Spinal cord (tissue), 10 donors: Measurements from ENCODE around the gene PSKH1. TPM values are rescaled to one million over a fixed set of nuclear protein-coding genes. Genes with fewer than 3 reads are reported as not detected.
"Not testable (repeated sequence)": the region's sequence is repeated elsewhere in the genome, so short reads cannot be mapped to it uniquely, and the experiment has no call there.

ENCODE experiments used
- DNase-seq, 6 donors: peaks; one replicate each; pipeline versions ENCODE4 v3.0.0 to v3.0.0-alpha.2; 2013 to 2015; ENCODE audit warnings: low spot score in 6 of 6, low read depth in 4 of 6
- H3K27ac ChIP-seq: one replicate; pipeline ENCODE4 v1.5.1; 2013; ENCODE audit warnings: low read depth, low read length, control low read depth
- H3K27me3 ChIP-seq: one replicate; pipeline ENCODE4 v1.6.1; 2013; ENCODE audit warnings: low read length; ENCODE audit not compliant: control insufficient read depth, insufficient read depth
- H3K36me3 ChIP-seq: one replicate; pipeline ENCODE4 v1.6.1; 2013; ENCODE audit warnings: low read length; ENCODE audit not compliant: control insufficient read depth, insufficient read depth
- H3K4me1 ChIP-seq: one replicate; pipeline ENCODE4 v1.6.1; 2013; ENCODE audit warnings: low read length; ENCODE audit not compliant: control insufficient read depth, insufficient read depth
- H3K4me3 ChIP-seq: one replicate; pipeline ENCODE4 v1.5.1; 2013; ENCODE audit warnings: low read depth, low read length, control low read depth
- H3K9me3 ChIP-seq: one replicate; pipeline ENCODE4 v1.6.1; 2013; ENCODE audit warnings: low read length; ENCODE audit not compliant: control insufficient read depth, insufficient read depth
- WGBS: methylation state at CpG from one replicate; pipeline ENCODE4 v1.1.5; 2013; ENCODE audit warnings: missing lambda C conversion rate; ENCODE audit not compliant: insufficient coverage; 5-methylcytosine and 5-hydroxymethylcytosine counted together
- polyA plus RNA-seq, 2 donors: library from polyadenylated mRNA; unstranded; fragments of 120-200 nt; gene quantifications; one replicate each; pipeline ENCODE4 v1.2.1, GENCODE V29; 2013; ENCODE audit not compliant: insufficient read length in 2 of 2
- total RNA-seq, 2 donors: library from RNA; depleted of rRNA in 1 of 2; stranded (reverse); fragments of 120-200 nt in 1 of 2; fragments of >200 nt in 1 of 2; gene quantifications; one replicate each; pipeline versions ENCODE4 v1.2.3 to v1.2.4, GENCODE V29; 2013 to 2014
- donor health status: healthy.

PSKH1 gene
- total and polyA plus RNA-seq, 4 donors = 8.7 to 31.7 (median 25.0) TPM

DNA sequence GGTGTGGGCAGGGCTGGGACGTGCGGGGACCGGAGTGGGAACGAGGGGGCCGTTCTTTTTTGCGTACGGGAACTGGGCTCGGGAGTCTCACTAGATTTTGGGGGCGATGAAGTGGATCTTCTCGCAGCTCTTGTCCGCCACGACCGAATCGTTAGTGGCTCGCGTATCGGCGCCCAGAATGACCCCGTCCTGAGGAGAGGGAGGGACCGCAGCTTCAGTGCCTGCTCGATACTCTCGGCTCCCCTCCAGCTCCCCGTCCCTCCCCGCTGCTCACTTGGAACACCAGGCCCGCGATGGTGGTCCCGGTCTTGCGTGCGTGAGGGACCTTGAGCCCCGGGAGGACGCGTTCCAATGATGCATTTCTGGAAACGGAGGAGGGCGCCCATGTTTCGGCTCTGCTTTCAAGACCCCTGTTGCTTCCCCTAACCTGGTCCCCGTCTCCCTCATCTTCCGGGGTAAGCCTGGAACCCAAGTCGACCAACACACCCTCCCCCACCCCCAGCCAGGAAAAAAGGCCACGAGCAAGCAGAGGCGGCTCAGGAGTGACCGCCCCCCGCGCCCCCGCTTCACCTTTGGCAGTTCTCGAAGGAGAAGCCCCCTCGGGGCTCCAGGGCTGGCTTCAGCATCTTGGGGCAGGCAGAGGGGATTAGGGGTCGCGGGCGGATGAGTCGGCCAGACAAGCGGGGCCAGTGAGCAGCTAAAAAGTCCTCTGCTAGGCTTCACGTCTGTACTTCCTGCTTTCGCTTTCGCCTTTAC, 43.2 kb downstream of the PSKH1 start, which contains the start of gene PSMB10:
Gene PSMB10, minus strand, starts transcription at position 727 of the 756 bp plus-strand sequence. Its CDS starts 101 bp downstream, at position 626.
- Histone ChIP-seq H3K4me1 (peaks cover 32% of the 10 kb centered on the region), H3K27ac (peak within 1 kb of the TSS; percentile 96), H3K9me3 (no peaks in the 10 kb centered on the region), H3K36me3 (peaks cover 46% of the 10 kb centered on the region), H3K4me3 (peak within 1 kb of the TSS; percentile 97), H3K27me3 (no peaks in the 10 kb centered on the region)
- under 1% methylated on average over 54 of the region's 54 CpGs for WGBS
- peak in 3 of 6 donors; percentile 38 to 84 (median 79) for DNase-seq

GRCh38 chr16:67936880-67937605, 44.0 kb downstream of the PSKH1 start:
- H3K4me3 ChIP-seq = peak overlapping the region; percentile 97
- H3K27ac ChIP-seq = peak overlapping the region; percentile 96
- no peaks in the 10 kb centered on the region for H3K9me3 ChIP-seq
- peaks cover 46% of the 10 kb centered on the region for H3K36me3 ChIP-seq
- peak in 1 of 6 donors; percentile 56 for DNase-seq
- H3K27me3 ChIP-seq = no peaks in the 10 kb centered on the region
- 58% methylated on average over 5 of the region's 6 CpGs for WGBS
- peaks cover 32% of the 10 kb centered on the region for H3K4me1 ChIP-seq

GRCh38 chr16:67937713-67938112, 44.7 kb downstream of the PSKH1 start:
- H3K36me3 ChIP-seq = peaks cover 47% of the 10 kb centered on the region
- not testable (repeated sequence) for H3K4me3 ChIP-seq, H3K27me3 ChIP-seq, H3K9me3 ChIP-seq, DNase-seq, H3K27ac ChIP-seq
- WGBS = 100% methylated on average over 2 of the region's 5 CpGs
- H3K4me1 ChIP-seq = peaks cover 38% of the 10 kb centered on the region

- Histone ChIP-seq H3K36me3 (peaks cover 56% of the 10 kb centered on the region), H3K27me3 (no peaks in the 10 kb centered on the region), H3K27ac (no peak overlapping the region), H3K4me3 (no peak overlapping the region), H3K9me3 (no peaks in the 10 kb centered on the region), H3K4me1 (peaks cover 44% of the 10 kb centered on the region)
- DNase-seq = no peak
- 89% methylated on average over 33 of the region's 33 CpGs for WGBS
Measured at GRCh38 chr16:67939507-67940445, 46.7 kb downstream of the PSKH1 start.

DNA sequence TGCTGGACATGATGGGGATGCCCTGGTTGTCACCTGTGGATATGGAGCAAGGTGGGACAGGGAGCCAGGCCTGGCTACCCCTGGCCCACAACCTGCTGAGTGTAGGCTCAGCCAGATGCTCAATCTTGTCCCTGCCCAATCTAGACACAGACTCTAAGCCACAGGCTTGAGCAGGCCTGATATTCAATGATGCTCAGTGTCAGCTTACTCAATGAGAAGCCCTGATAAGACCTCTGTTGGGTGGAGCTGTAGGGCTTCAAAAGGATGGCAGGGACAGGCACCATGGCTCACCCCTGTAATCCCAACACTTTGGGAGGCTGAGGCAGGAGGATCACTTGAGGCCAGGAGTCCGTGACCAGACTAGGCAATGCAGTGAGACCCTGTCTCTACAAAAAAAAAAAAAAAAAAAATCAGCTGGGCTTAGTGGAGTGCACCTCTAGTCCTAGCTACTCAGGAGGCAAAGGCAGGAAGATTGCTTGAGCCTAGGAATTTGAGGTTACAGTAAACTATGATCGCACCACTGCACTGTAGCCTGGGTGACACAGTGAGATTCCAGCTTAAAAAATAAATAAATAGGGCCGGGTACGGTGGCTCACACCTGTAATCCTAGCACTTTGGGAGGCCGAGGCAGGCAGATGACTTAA, 47.5 kb downstream of the PSKH1 start:
- H3K36me3 ChIP-seq = peaks cover 63% of the 10 kb centered on the region
- 90% methylated on average over 4 of the region's 5 CpGs for WGBS
- H3K27me3 ChIP-seq = no peaks in the 10 kb centered on the region
- no peak overlapping the region for H3K27ac ChIP-seq
- H3K9me3 ChIP-seq = no peaks in the 10 kb centered on the region
- no peak overlapping the region for H3K4me3 ChIP-seq
- peaks cover 45% of the 10 kb centered on the region for H3K4me1 ChIP-seq
- no peak for DNase-seq

DNA sequence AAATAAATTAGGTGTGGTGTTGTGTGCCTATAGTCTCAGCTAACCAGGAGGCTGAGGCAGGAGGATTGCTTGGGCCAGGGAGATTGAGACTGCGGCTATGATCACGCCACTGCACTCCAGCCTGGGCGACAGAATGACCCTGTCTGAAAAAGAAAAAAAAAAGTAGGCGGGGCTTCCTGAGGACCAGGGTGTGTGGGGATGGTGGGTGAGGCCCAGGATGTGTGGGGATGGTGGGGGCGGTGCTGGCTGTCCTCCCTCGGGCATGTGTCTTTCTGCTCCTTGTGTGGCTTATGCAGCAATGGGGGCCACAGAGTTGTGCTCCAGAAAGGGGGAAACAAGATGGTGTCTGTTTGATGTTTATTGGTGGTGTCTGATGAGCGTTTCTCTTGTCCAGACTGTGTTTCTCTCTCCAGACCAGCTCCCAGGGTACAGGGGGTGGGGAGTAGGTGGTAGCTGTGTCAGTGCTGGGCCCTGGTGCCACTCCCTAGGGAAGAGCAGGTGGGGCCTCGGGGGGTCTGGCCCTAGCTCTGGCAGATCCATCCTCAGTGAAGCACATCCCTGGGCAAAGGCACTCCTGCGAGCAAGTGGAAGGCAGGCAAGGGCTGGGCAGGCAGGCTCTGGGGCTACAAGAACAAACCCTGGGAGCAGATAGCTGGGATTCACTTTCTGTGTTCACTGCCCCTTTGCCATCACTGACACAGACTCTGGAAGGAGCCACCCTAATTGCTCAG, 48.6 kb downstream of the PSKH1 start:
- Histone ChIP-seq H3K27ac (no peak overlapping the region), H3K36me3 (peaks cover 74% of the 10 kb centered on the region), H3K27me3 (no peaks in the 10 kb centered on the region), H3K9me3 (no peaks in the 10 kb centered on the region), H3K4me3 (no peak overlapping the region), H3K4me1 (peaks cover 54% of the 10 kb centered on the region)
- DNase-seq = no peak
- 88% methylated on average over 9 of the region's 9 CpGs for WGBS

GRCh38 chr16:67942200-67942509, 49.1 kb downstream of the PSKH1 start:
- Histone ChIP-seq H3K36me3 (peaks cover 79% of the 10 kb centered on the region), H3K27ac (no peak overlapping the region), H3K9me3 (no peaks in the 10 kb centered on the region), H3K27me3 (no peaks in the 10 kb centered on the region), H3K4me3 (no peak overlapping the region), H3K4me1 (peaks cover 54% of the 10 kb centered on the region)
- 76% methylated on average over 6 of the region's 6 CpGs for WGBS
- DNase-seq = peak in 1 of 6 donors; percentile 32

- Histone ChIP-seq H3K36me3 (peaks cover 84% of the 10 kb centered on the region), H3K9me3 (no peaks in the 10 kb centered on the region), H3K4me3 (no peak overlapping the region), H3K27me3 (no peaks in the 10 kb centered on the region), H3K27ac (no peak overlapping the region), H3K4me1 (peaks cover 55% of the 10 kb centered on the region)
- no peak for DNase-seq
- WGBS = 88% methylated on average over 27 of the region's 27 CpGs
Measured at GRCh38 chr16:67942510-67943255, 49.6 kb downstream of the PSKH1 start.
